GM12892 (cell line): Measurements from ENCODE around the gene TIMM23.

ENCODE experiments used
- POLR2A ChIP-seq: IDR thresholded peaks from 2 replicates; pipeline ENCODE4 v1.6.1; 2011; ENCODE audit warnings: low read depth, low read length, control low read depth
- POLR2AphosphoS5 ChIP-seq: IDR thresholded peaks from 2 replicates; pipeline ENCODE4 v1.6.1; 2011; ENCODE audit warnings: low read depth, low read length, control low read depth

DNA sequence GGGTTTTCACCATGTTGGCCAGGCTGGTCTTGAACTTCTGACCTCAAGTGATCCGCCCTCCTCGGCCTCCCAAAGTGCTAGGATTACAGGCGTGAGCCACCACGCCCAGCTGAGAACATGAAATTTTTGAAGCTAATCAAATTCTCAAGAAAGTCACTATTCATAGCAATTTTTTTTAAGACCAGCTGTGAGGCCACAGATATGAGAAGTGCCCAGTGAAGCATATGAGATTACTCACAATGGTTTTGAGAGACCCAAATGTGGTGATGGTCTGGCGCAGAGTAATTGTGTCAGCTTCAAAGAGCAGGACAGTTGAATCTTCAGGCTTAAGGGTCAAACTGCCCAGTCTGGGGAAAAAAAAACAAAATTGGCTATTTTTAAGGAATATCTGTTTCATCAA, 41.9 kb downstream of the TIMM23 start:
- TF ChIP-seq POLR2A, result no peak
- TF ChIP-seq POLR2AphosphoS5, result no peak
